Thoracic aorta (tissue), 2 donors: ENCODE results near the gene CCNJL. TPM values are rescaled to one million over a fixed set of nuclear protein-coding genes. Genes with fewer than 3 reads are reported as not detected.

Source experiments
- ATAC-seq: fragments of 150-250 bp; one replicate; pipeline ENCODE4 v1.8.0; 2017; ENCODE audit warnings: low read depth; ENCODE audit not compliant: insufficient number of reproducible peaks, low FRiP score
- DNase-seq: peaks from one replicate; pipeline ENCODE4 v3.0.0-alpha.2; 2020; ENCODE audit warnings: low spot score
- H3K27ac ChIP-seq, 2 donors: fragments of 200-600 bp; sonication (generic); 1 replicate in 1 of 2; 2 replicates in 1 of 2; pipeline ENCODE4 v1.5.1; 2016; ENCODE audit warnings: mild to moderate bottlenecking in 2 of 2, moderate library complexity in 2 of 2
- H3K27me3 ChIP-seq: fragments of 200-600 bp; sonication (generic); replicated peaks from 2 replicates; pipeline ENCODE4 v1.6.0; 2016; ENCODE audit warnings: mild to moderate bottlenecking; ENCODE audit not compliant: insufficient read depth
- H3K36me3 ChIP-seq: fragments of 200-600 bp; sonication (generic); one replicate; pipeline ENCODE4 v1.5.1; 2016
- H3K4me1 ChIP-seq, 2 donors: fragments of 200-600 bp; sonication (generic); 1 replicate in 1 of 2; 2 replicates in 1 of 2; pipeline versions ENCODE4 v1.5.1 to v1.6.0; 2016; ENCODE audit warnings: low read depth in 2 of 2, mild to moderate bottlenecking in 1 of 2; ENCODE audit not compliant: control insufficient read depth in 1 of 2
- H3K4me3 ChIP-seq: fragments of 200-600 bp; sonication (generic); 2 replicates; pipeline ENCODE4 v1.5.1; 2016; ENCODE audit warnings: mild to moderate bottlenecking
- H3K9me3 ChIP-seq: fragments of 200-600 bp; sonication (generic); 2 replicates; pipeline ENCODE4 v1.5.1; 2016
- total RNA-seq, 2 donors: library from RNA; depleted of rRNA; stranded (reverse); fragments of >200 nt; gene quantifications; one replicate each; pipeline versions ENCODE4 v1.1.0 to v1.2.3, GENCODE V29; 2016
- TF ChIP-seq, protein P1 (sequence below): fragments of 200-600 bp; sonication (generic); IDR thresholded peaks from one replicate; pipeline ENCODE4 v1.5.1; 2019; ENCODE audit warnings: antibody characterized with exemption

Gene CCNJL
- total RNA-seq, 2 donors from 2014 or later, result 0.54 to 3.0 TPM

DNA sequence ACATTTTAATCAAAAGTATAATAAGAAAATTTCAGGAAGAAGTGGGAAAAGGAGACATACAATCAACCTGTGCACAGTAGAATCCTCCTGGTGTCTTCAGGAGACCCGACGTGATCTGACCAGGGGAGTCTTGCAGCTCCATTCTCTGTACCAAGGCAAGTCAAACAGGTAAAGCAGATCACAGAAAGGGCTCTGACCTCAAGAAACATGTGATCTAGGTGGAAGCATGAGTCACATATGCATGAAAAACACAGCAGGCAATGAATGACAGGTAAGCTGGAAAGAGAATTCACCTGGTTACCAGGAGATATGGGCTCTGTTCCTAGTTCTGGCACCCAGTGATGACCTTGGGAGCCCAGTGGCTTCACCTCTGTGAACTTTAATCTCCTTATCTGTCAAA lies 102.4 kb downstream of the CCNJL start:
- ATAC-seq (no peak), DNase-seq (no peak)
- TF ChIP-seq, protein P1, sequence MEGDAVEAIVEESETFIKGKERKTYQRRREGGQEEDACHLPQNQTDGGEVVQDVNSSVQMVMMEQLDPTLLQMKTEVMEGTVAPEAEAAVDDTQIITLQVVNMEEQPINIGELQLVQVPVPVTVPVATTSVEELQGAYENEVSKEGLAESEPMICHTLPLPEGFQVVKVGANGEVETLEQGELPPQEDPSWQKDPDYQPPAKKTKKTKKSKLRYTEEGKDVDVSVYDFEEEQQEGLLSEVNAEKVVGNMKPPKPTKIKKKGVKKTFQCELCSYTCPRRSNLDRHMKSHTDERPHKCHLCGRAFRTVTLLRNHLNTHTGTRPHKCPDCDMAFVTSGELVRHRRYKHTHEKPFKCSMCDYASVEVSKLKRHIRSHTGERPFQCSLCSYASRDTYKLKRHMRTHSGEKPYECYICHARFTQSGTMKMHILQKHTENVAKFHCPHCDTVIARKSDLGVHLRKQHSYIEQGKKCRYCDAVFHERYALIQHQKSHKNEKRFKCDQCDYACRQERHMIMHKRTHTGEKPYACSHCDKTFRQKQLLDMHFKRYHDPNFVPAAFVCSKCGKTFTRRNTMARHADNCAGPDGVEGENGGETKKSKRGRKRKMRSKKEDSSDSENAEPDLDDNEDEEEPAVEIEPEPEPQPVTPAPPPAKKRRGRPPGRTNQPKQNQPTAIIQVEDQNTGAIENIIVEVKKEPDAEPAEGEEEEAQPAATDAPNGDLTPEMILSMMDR, result no peak
- Histone ChIP-seq H3K4me1 (no peaks in the 10 kb centered on the region), H3K27ac (no peak overlapping the region), H3K4me3 (no peak overlapping the region), H3K9me3 (no peaks in the 10 kb centered on the region), H3K27me3 (no peaks in the 10 kb centered on the region), H3K36me3 (no peaks in the 10 kb centered on the region)

DNA sequence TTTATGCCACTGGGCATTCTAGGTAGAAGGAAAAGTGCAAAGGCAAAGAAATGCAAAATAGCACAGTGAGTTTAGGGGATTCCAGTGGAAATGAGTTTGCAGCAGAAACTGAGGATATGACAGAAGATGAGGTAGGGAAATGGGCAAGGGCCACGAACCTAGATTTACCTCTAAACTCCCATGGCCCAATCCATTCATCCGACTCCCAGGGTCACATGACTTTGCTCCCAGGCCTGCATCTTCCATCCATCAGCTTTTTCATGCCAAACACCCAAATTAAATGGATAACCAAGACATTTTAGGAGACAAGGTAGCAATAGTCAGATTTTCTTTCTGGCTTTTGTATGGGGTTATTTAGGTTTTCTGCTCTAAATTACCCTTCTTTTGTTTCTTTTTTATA lies 105.3 kb downstream of the CCNJL start:
- no peaks in the 10 kb centered on the region for H3K27me3 ChIP-seq
- no peak for DNase-seq
- TF ChIP-seq, protein P1, result no peak

More for the DNA sequence above, 105.3 kb downstream of the CCNJL start:
- H3K27ac ChIP-seq, result no peak overlapping the region
- ATAC-seq, result no peak
- no peaks in the 10 kb centered on the region for H3K36me3 ChIP-seq
- H3K4me3 ChIP-seq, result no peak overlapping the region
- H3K9me3 ChIP-seq, result no peaks in the 10 kb centered on the region
- no peaks in the 10 kb centered on the region for H3K4me1 ChIP-seq

Other genes with a start within 250 kb of the CCNJL start
- 10 to 100 TPM; 41.7 to 46.2 TPM for gene PWWP2A, start 193.1 kb downstream of the CCNJL start, total RNA-seq
- not detected for gene FABP6, start 83.1 kb downstream of the CCNJL start, total RNA-seq
- 10 to 100 TPM in 1 of 2 donors, 1 to 10 TPM in 1; 8.3 to 13.8 TPM for gene C1QTNF2, start 58.1 kb upstream of the CCNJL start, total RNA-seq
- gene FAM200C, start 87.5 kb upstream of the CCNJL start, total RNA-seq, result 1 to 10 TPM; 2.7 to 6.0 TPM
- 10 to 100 TPM; 62.8 to 63.5 TPM for gene SLU7, start 106.5 kb upstream of the CCNJL start, total RNA-seq
- 1 to 10 TPM in 1 of 2 donors, not detected in 1; 2.2 TPM for gene PTTG1, start 109.3 kb upstream of the CCNJL start, total RNA-seq